AG04450 (cell line): ENCODE measurements around the gene OR2T35. TPM values are rescaled to one million over a fixed set of nuclear protein-coding genes. Genes with fewer than 3 reads are reported as not detected.

ENCODE experiments used
- CTCF ChIA-PET: fragments of 300-600, 350-600 bp; formaldehyde crosslinking; extraction: SDS; loops from one replicate; lab custom pipeline; 2022; ENCODE audit warnings: antibody characterized with exemption, inconsistent platforms; lab: Charles Lee
- POLR2A ChIA-PET: fragments of 350-600 bp; formaldehyde crosslinking; extraction: SDS; loops from one replicate; lab custom pipeline; 2021; ENCODE audit warnings: antibody characterized with exemption, inconsistent platforms; lab: Yijun Ruan, JAX
- DNase-seq: peaks from one replicate; pipeline ENCODE4 v3.0.0-alpha.2; 2011; ENCODE audit warnings: low read depth, low spot score
- H3K27ac ChIP-seq: one replicate; pipeline ENCODE4 v1.5.1; 2012; ENCODE audit warnings: low read depth, low read length, control low read depth
- H3K27me3 ChIP-seq: one replicate; pipeline ENCODE4 v1.6.0; 2012; ENCODE audit warnings: low read length; ENCODE audit not compliant: control insufficient read depth, insufficient read depth
- H3K4me3 ChIP-seq: 2 replicates; pipeline ENCODE4 v1.5.1; 2011; ENCODE audit warnings: mild to moderate bottlenecking, low read depth, low read length, control low read depth
- H3K9me3 ChIP-seq: 2 replicates; pipeline ENCODE4 v1.5.1; 2012; ENCODE audit warnings: low read length; ENCODE audit not compliant: control insufficient read depth, insufficient read depth
- polyA plus RNA-seq: library from polyadenylated mRNA; depleted of rRNA; stranded (reverse); fragments of >200 nt; gene quantifications from 2 replicates; pipeline ENCODE4 v1.2.3, GENCODE V29; 2011
- TF ChIP-seq, protein P1 (sequence below): IDR thresholded peaks from 2 replicates; pipeline ENCODE4 v1.5.1; 2011; ENCODE audit warnings: low read depth, low read length, control low read depth, inconsistent platforms

Gene OR2T35
- polyA plus RNA-seq, 1 experiment = not detected

GRCh38 chr1:248625166-248625565 lies 19.9 kb downstream of the OR2T35 start:
- Histone ChIP-seq H3K4me3 (no peak overlapping the region), H3K27ac (no peak overlapping the region), H3K9me3 (peaks cover 3% of the 10 kb centered on the region), H3K27me3 (no peaks in the 10 kb centered on the region)
- ChIA-PET POLR2A (no interaction called here), CTCF (no interaction called here)
- DNase-seq = no peak
- TF ChIP-seq, protein P1, sequence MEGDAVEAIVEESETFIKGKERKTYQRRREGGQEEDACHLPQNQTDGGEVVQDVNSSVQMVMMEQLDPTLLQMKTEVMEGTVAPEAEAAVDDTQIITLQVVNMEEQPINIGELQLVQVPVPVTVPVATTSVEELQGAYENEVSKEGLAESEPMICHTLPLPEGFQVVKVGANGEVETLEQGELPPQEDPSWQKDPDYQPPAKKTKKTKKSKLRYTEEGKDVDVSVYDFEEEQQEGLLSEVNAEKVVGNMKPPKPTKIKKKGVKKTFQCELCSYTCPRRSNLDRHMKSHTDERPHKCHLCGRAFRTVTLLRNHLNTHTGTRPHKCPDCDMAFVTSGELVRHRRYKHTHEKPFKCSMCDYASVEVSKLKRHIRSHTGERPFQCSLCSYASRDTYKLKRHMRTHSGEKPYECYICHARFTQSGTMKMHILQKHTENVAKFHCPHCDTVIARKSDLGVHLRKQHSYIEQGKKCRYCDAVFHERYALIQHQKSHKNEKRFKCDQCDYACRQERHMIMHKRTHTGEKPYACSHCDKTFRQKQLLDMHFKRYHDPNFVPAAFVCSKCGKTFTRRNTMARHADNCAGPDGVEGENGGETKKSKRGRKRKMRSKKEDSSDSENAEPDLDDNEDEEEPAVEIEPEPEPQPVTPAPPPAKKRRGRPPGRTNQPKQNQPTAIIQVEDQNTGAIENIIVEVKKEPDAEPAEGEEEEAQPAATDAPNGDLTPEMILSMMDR = no peak

DNA sequence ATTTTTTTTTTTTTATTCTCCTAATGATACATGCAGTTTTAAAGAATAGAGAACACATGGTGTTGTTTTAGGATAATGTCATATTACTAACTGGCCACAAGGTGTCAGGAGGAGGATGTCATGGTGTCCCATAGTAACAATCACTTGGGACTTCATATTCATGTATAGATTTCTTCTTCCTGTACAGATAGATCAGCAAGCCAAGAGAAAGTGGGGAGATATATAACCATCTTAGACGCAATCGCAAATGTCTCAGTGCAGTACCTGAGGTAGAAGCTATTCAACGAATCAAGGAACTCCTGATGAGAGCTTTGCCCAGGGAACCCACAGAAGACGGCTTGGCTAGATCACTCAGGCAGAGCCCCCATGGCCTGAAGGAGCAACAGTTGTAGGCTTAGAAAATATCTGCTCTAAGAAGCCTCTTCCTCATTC lies 22.5 kb downstream of the OR2T35 start:
- no peaks in the 10 kb centered on the region for H3K27me3 ChIP-seq
- H3K4me3 ChIP-seq = no peak overlapping the region
- POLR2A ChIA-PET = no interaction called here
- DNase-seq = no peak
- TF ChIP-seq, protein P1 = peak; percentile 10; the same call in 1 of the 2 replicates
- no peak overlapping the region for H3K27ac ChIP-seq
- H3K9me3 ChIP-seq = no peaks in the 10 kb centered on the region
- CTCF ChIA-PET = no interaction called here

GRCh38 chr1:248621770-248622169 lies 23.3 kb downstream of the OR2T35 start:
- no peak overlapping the region for H3K27ac ChIP-seq
- no peak for DNase-seq
- H3K9me3 ChIP-seq = no peaks in the 10 kb centered on the region
- TF ChIP-seq, protein P1 = no peak
- no peaks in the 10 kb centered on the region for H3K27me3 ChIP-seq
- H3K4me3 ChIP-seq = no peak overlapping the region
- ChIA-PET POLR2A (no interaction called here), CTCF (interaction anchor here (1.1 kb wide), 1 partner anchor 184 kb away, joined by 4 read pairs; no protein-coding TSS in a partner anchor)

DNA sequence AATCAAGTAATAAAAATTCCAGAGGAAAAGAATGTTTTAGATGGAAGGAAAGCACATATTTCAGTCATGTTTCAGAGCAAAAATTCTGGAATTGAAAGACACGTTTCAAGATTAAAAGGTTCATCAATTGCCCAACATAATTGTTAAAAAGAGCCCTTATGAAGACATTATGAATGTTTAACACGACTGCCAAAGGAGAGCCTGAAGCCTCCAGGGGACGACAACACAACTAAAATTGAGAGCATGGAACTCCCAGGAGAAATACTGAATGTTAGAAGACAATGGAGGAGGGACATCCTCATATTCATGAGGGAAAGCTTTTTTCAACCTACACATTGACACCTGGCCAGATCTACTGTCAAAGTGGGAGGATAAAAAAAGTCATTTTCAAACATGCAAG lies 26.2 kb downstream of the OR2T35 start:
- Histone ChIP-seq H3K27me3 (no peaks in the 10 kb centered on the region), H3K4me3 (no peak overlapping the region), H3K27ac (no peak overlapping the region), H3K9me3 (no peaks in the 10 kb centered on the region)
- TF ChIP-seq, protein P1 = peak; percentile 22; the same call in 1 of the 2 replicates
- no peak for DNase-seq
- ChIA-PET CTCF (no interaction called here), POLR2A (no interaction called here)

GRCh38 chr1:248618119-248618518 lies 27.0 kb downstream of the OR2T35 start:
- POLR2A ChIA-PET = no interaction called here
- CTCF ChIA-PET = no interaction called here
- TF ChIP-seq, protein P1 = no peak

More at GRCh38 chr1:248618119-248618518, 27.0 kb downstream of the OR2T35 start:
- DNase-seq = no peak
- H3K27me3 ChIP-seq = no peaks in the 10 kb centered on the region
- no peaks in the 10 kb centered on the region; the same call in 1 of the 2 replicates for H3K9me3 ChIP-seq
- no peak overlapping the region for H3K27ac ChIP-seq
- H3K4me3 ChIP-seq = no peak overlapping the region
